Stimulated activated CD8-positive, alpha-beta memory T cell treated with anti-CD3 and anti-CD28 coated beads, Interleukin-7, amount 100 ng/mL, for 24 hours (primary cell): ENCODE measurements around the gene ATP1A3.
"Not testable (repeated sequence)": the region's sequence is repeated elsewhere in the genome, so short reads cannot be mapped to it uniquely, and the experiment has no call there.

ENCODE experiments used
- DNase-seq: peaks from one replicate; pipeline ENCODE4 v3.0.0-alpha.2; 2020; ENCODE audit warnings: low read depth

Gene ATP1A3

DNA sequence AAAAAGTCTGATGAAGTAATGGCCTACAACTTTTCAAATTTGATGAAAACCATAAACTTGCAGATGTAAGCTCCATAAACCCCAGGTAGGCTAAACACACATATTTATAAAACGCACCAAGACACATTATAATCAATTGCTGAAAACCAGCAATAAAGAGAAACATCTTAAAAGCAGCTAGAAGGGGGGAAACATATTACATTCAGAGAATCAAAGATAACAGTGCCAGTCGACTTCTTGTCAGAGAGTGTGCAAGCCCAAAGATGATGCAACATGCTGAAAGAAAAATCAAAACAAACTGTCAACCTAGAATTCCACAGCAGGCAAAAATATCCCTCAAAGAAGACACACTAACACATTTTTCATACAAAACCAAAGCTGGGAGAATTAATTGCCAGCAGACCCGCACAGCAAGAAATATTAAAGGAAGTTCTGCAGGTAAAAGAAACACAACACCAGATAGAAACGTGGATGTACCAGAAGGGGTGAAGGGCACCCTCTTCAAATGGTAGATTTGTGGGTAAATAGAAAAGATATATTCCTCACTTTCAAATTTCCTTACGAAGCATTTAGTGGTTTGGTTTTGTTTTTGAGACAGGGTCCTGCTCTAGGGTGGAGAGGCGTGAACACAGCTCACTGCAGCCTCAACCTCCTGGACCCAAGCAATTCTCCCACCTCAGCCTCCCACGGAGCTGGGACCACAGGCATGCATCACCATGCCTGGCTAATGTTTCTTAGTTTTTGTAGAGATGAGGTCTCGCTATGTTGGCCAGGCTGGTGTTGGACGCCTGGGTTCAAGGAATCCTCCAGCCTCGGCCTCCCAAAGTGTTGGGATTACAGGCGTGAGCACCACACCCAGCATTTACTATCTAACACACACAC lies 16.5 kb upstream of the ATP1A3 start:
- DNase-seq, result no peak

DNA sequence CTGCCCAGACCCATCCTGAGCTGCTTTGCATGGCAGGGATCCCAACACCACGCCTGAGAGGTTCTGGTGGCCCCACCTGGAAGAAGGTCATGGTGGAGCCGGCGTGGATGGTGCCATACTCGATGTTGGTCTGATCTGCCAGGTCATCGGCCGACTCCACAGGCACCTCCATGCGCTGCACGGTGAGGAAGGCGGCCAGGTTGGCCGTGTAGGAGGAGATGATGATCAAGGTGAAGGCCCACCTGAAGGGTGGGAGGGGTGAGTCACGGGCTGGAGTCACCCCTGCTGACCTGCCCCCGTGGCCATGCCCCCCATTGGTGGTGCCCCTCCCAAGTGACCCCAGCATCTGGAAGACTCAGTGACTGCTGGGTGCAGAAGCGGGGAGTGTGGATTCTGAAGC lies 12.5 kb upstream of the ATP1A3 start:
- DNase-seq, result no peak

DNA sequence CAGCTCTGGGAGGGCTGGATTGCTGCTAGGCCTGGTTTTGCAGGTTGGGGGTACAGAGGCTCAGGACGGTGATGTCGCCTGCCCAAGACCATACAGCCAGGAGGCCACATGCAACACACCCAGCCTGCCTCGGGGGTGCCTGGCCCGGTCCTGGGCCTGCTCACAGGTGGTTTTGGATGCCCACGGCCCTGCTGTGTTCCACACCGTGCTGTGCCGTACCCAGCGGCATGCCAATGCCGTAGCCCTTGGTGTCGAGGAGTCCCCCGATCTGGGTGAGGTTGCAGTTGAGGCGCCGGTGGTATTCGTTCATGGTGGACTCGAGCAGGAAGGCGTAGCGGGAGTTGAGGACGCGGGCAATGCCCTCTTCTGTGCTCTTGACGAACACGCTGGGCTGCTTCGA lies 11.5 kb upstream of the ATP1A3 start:
- no peak for DNase-seq

DNA sequence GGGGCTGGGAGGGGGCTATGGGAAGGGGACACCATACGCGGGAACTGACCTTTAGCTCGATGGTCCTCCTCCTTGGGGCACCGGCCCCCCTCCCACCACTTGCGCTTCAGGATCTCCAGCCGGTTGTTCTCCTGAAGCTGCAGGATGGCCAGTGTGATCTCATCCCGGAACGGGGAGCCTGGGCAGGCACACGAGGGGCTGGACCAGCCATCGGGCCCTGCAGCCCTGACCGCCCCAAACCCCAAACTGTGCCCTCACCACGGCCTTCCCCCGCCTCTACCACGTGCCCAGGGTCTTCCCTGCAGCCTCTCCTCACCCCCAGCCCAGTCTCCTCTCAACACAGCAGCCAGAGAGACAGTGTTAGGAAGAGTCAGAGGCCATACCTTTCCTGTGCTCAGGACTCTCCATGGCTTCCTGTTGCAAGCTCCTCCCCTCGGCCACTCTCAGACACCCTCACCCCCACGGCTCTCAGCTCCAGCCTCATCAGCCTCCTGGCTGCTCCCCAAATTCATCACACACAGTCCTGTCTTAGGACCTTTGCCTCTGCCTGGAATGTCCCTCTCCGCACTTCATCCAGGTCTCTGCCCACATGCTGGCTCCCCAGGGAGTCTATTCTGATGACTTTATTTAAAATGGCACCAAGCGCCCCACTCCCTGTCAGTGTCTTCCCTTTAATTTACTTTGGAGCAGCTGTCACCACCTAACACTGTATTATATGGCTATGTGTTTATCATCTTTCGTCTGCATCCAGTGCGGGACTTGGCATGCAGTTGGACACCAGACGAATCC lies 9.7 kb upstream of the ATP1A3 start:
- no peak for DNase-seq

DNA sequence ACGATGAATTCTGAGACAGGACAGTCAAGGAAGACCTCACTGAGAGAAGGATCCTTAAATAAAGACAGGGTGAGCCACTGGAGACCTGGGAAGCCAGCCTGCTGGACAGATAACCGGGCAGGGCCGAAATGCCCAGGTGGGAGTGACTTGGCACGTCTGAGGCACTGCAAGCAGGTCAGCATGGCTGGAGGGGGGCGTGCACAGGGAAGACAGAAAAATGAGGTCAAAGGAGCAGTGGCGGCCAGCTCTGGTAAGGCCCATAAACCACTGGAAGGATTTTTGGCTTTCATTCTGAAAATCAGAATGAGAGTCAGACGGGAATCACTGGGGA lies 5.8 kb upstream of the ATP1A3 start:
- DNase-seq, result no peak

DNA sequence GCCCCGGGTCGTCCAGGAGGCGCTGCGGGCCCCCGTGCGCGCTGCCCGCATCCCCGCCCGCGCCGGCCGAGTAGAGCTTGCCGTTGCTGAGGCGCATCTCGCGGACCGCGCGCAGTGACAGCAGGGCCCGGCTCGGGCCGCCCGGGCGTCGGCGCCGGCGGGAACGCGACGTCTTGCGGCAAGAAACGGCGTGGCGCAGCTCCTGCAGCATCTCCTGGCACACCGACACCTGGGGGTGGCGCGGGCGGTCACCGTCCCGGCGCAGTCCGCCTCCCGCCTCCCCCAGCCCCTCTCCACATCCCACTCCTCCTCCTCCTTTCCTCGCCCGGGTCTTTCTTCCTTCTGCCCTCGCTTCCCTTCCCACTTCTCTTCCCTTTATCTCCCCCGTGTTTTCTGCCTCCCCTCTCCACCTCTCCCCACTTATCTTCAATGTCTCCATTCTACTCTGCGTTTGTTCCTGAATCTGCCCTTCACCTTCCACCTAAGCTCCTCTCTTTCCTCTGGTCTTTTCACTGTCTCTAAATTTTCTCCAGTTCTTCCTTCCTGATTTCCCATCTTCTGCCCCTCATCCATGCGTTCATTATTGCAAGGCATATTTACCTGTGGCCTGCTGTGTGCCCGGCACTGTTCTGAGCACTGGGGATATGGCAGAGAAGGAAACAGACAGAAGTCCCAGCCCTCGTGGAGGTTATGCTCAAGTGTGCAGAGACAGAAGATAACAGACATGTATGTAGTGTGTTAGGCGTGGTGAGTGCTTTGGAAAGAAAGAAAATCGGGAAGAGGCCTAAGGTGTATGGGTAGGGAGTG lies 5.2 kb upstream of the ATP1A3 start:
- DNase-seq, result no peak

DNA sequence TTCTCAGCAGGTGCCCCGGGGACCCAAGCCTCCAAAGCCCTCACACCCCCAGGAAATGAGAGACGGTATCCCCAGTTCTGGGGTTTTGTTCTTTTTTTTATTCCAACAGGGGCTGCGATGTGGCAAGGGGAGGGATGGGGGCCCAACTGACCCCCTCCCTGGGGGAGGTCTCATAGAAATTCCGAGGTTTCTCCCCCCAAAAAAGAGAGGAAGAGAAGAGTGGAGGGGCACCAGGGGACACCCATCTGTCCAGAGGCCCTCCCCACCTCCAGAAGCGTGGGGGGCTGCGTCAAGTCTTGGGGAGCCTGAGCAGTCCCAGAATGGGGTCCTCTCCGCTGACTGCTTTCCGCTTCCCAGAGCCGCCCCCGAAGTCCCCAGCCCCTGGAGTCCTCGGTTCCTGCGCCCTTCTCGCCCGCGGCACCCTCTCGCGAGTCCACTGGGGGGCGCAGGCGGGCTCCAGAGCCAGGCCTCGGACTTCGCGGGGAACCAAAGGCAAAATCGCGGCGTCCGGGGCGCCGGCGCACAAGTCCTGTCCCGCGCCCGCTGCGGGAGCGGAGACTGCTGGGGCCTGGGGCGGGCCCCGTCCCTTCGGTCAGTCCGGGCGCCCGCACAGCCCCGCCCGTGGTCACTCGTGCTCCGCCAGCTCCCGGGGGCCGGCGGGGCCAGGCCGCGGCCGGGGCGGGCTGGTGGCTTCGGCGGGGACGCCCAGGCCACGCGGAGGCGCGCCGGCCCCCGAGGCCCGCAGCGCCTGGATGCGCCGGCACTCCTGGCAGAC lies 4.4 kb upstream of the ATP1A3 start:
- DNase-seq, result no peak

DNA sequence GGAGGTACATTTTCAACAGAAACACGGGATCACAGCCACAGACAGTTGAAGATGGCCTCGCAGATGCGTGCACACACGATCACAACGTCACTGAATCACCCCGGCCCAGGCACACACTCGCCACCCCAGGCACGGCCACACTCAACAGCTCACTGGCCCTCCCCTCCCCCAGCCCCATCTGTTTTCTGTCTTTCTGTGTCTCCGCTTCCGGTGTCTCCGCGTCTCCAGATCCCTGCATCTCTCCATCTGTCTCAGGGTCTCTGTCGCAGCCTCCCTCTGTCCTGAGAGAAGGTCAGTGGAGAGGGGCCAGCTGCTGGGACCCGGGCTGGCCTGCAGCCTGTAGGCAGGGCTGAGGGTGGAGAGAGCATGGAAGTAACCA lies 3.8 kb upstream of the ATP1A3 start:
- no peak for DNase-seq

DNA sequence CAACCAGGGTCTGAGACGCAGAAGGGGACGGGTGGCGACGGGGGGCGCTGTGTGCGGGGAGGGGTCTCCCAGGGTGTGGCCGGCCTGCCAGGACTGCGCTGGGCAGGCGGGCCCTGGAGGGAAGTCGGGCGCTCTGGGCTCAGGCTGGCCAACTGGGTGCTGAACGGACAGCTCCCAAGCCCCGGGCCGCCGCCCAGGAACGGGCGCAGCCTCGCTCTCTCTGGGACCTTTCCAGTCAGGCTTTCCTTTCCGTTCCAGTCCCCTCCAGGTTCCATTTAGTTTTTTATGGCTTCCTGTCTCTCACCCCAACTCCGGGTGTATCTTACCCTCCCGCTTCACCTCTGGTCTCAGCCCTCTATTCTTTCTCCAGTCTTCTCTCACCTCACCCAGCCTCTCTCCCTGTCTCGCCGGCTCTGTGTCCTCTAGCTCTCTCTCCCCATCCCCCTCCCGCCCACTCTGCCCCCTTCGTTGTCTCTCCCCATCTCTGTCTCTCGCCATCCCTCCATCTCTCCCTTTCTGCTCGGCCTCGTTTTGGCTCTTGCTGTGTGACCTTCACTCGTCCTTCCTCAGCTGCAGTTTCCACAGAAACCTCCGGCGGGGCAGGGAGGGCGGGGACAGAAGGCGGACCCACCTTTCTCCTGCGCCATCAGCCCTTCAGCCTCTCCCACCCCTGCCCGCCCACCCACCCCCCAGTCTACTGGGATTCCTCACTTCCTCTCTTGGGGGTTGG lies 3.3 kb upstream of the ATP1A3 start:
- DNase-seq, result peak; percentile 12

DNA sequence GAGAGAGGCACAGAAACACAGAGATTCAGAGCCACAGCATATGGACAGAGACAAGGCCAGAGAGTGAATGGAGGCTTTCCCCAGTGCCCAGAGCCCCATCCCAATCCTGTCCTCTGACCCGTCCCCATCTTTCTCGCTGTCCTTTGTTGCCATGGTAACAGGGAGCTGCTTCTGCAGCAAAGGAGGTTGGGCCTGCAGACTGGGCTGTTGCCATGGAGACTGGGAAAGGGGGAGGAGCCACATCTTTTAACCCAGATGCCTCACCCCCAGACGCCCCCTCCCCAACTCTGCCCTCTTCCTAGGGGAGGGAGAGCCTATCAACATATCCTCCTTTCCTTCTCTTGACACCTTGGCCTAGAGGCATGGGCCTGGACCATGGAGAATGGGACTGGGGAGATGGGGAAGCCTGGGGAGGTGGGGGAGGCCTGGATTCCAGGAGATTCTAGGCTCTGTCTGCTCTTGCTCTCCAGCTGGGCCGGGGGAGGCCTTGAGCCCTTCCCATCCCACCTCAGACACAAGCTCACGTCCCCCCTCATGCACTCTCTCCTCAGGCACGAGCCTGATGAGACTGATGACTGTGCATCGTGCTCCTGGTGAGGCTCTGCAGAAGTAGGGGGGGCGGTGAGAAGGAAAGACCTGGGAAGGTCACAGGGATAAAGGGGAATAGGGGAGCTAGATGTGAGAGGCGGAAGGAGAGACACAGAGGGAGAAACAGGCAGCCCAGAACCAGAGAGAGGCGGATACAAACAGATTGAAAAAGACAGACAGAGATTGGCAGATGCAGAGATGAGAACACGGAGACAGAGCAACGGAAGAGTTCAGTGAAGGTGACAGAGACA lies 2.1 kb upstream of the ATP1A3 start:
- DNase-seq, result no peak

DNA sequence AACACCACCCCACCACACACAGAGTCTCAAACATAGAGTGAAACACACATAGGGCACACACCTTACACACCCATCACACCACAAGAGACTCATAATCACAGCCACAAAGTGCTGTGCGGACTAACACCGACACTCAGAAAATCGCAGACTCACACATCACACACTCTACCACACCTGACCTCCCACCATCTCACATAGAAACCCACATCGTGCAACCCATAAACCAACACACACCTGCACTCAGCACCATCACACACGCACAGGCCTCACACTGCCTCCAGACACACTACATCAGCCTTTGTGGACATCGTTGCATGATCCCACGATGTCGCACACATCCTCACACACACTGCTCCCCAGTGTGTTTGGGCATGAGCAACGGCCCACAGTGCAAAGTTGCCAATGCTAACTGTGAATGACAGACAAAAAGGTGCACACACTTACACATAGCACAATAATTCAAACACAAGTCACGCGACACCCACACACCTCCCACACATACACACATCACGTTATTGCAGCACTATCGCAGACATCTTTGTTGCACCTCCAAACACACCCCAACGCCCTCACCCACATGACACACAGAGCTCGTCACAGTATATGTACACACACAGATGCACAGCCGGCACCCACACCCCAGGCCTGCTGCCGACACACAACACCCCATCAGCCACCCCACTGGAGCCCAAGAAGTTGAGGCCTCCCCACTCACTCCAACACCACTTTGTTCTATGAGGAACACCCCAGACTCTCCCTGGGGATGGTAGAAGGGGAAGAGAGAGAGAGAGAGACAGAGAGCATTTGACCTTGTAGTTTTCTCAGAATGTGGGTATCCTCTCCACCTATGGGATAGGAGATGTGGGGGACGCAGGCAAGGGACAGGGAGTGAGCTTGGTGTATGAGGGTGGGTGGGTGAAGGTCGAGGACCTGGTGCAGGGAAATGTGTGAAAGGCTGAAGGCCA lies 1.2 kb upstream of the ATP1A3 start:
- no peak for DNase-seq

DNA sequence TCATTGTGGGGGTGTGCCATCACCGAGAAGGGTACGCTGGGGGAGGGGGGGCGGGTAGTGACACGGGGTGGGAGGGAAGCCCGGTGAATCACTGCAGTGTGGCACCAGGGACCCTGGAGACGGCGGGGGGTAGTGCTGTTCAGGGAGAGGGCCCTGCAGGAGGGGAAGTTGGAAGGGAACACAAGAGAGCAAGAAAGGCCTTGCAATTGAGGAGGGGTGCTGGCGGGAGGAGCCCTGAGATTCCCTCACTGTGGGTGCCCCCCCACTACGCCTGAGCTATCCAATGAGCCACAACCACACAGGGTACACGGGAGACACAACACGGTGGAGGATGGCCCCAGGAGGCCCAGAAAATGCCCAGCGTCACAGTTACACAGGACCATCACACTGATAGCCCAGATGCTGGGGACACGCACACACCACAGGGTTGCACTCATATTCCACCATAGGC lies 516 bp upstream of the ATP1A3 start:
- DNase-seq, result no peak

DNA sequence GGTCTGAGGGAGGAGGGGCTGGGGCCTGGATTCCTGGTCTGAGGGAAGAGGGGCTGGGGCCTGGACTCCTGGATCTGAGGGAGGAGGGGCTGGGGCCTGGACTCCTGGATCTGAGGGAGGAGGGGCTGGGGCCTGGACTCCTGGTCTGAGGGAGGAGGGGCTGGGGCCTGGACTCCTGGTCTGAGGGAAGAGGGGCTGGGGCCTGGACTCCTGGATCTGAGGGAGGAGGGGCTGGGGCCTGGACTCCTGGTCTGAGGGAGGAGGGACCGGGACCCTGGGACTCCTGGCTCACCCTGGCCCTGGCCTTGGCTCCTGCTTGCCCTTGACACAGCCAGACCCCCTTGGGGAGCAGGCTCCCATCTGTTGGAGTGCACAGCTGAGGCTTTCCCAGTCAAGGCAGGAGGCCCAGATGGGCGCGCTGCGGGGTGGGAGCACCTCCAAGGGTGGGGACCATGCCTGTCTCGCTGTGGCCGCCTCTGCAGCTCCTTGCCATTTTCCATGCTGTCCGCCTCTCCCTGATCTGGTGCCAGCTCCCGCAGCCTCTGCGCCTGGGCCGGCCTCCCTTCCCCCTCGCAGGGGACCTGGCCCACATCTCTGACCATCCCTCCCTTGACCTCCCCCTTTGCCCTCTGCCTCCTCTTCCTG lies 2.0 kb downstream of the ATP1A3 start:
- not testable (repeated sequence) for DNase-seq

DNA sequence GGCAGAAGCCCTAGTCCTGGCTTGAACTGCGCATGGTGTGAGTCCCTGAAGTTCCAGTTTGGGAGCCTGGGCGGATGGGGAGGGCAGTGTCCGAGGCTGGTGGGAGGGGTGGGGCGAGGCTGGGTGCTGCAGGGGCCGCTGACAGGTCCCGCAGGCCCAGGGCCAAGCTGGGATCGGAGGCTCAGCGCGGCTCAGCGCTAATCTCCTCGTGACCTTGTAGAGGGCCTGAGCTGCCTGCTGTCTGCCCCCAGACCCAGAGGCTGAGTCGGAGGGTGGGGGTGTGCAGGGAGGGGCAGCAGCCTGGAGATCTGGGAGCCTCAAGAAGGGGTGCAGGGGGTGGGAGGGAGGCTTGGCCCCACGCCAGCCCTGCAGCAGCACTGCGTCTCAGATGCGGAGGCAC lies 3.0 kb downstream of the ATP1A3 start:
- no peak for DNase-seq

DNA sequence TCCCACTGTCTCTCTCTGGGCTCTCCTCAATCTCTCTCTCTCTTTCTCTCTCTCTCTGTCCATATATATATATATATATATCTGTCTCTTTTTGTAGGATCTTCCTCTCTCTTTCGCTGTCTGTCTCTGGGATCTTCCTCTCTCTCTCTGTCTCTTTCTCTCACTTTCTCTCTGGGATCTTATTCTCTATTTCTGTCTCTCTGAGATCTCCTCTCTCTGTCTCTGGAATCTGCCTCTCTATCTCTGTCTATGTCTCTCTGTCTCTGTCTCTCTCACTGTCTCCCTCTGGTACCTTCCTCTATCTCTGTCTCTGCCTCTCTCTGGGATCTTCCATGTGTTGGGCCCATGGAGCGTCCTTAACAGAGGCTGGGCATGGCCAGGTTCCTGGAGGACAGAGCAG lies 3.4 kb downstream of the ATP1A3 start:
- no peak for DNase-seq

DNA sequence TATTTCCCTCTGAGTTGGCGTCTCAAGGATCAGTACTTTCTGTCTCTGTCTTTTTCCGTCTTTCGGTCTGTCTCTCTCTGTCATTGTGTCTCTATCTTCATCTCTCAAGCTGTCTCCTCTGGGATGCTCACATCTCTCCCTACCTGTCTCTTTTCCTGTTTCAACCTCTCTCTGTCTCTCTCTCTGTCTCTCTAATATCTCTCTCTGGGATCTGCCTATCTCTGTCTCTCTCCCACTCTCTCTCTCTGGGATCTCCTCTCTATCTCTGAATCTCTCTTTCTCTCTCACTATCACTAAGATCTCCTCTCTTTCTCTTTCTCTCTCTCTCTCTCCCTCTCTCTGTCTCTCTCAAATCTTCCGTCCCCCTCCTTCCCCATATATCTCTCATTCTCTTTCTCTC lies 4.0 kb downstream of the ATP1A3 start:
- no peak for DNase-seq

DNA sequence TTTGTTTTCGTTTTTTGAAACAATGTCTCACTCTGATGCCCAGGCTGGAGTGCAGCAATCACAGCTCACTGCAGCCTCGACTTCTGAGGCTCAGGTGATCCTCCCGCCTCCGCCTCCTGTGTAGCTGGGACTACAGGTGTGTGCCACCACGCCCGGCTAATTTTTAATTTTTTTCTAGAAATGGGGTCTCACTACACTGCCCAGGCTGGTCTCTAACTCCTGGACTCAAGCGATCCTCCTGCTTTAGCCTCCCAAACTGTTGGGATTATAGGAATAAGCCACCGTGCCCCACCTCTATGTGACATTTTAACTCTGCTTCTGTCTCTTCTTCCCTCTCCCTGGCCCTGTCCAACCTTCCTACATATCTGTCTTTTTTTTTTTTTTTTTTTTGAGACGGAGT lies 5.1 kb downstream of the ATP1A3 start:
- DNase-seq, result no peak

DNA sequence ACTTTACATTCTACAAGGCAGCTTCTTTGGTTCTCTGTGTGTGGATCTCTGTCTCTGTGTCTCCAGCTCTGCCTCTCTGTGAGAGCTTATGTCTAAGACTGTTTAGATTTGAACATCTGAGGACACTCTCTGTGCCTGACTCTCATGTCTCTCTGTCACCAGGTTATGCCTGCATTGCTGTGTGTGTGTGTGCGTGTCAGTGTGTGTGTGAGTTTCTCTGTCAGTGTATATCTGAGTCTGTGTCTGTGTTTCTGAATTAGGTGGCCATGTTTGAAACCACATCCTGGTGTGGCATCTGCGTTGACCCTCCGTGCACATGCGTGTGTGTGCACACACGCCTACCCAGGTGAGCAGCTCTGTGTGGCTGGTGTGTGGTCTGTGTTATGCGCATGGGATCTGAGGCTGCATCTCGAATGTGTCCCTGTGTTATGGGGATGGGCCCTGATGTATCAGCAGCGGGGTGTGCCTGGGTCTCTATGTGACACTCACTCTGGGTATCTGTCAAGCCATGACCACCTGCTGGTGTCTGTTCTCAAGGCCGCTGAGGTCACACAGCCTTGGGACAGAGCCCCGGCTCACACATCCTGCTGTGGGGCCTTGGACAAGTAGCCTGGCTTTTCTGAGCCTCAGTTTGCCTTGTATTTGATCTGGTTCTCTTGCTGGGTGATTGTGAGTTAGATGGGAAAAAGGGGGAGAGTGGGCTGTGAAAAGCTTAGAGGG lies 6.7 kb downstream of the ATP1A3 start:
- DNase-seq, result no peak
